K562 (cell line): ENCODE measurements around the gene GP2. TPM values are rescaled to one million over a fixed set of nuclear protein-coding genes. Genes with fewer than 3 reads are reported as not detected.

ENCODE experiments used
- ATAC-seq: fragments of 200-7000 bp; cut with Tn5 transposase; 3 replicates; pipeline ENCODE4 v1.9.1; 2020; ENCODE audit warnings: moderate library complexity
- BruUV-seq: library from RNA; stranded (reverse); fragments of 400-500 nt; replicated peaks from 2 replicates; lab custom pipeline; 2021; lab: Mats Ljungman, UMichigan
- CTCF ChIA-PET: fragments of 300-600 bp; formaldehyde crosslinking; extraction: SDS; loops from one replicate; lab custom pipeline; 2021; ENCODE audit warnings: low intra/inter-chr PET ratio; lab: Yijun Ruan, JAX
- POLR2A ChIA-PET: fragments of 300-600, 350-650 bp; sonication (Branson Sonifier 250); formaldehyde crosslinking; extraction: SDS; loops from one replicate; lab custom pipeline; 2021; ENCODE audit warnings: antibody characterized with exemption, inconsistent platforms; lab: Yijun Ruan, JAX
- DNase-seq, 4 experiments: peaks; one replicate each; pipeline versions ENCODE4 v3.0.0 to v3.0.0-alpha.2; 2011 to 2018; ENCODE audit warnings: low spot score in 3 of 4, mixed read lengths in 3 of 4; ENCODE audit errors: extremely low read depth in 1 of 4
- FAIRE-seq: peaks from 2 replicates; lab custom pipeline; 2011; peaks lifted over from hg19 to GRCh38; lab: Jason Lieb, UNC
- H2AFZ ChIP-seq: 2 replicates; pipeline ENCODE4 v1.6.0; 2011; ENCODE audit warnings: low read depth, low read length, control low read depth, inconsistent platforms
- H3K27ac ChIP-seq: fragments of 200-600 bp; 3 replicates; pipeline ENCODE4 v1.8.0; 2011; ENCODE audit warnings: low read depth, mild to moderate bottlenecking, control low read depth, inconsistent platforms, low read length, moderate library complexity, mixed read lengths; ENCODE audit errors: extremely low read depth
- H3K27me3 ChIP-seq, 2 experiments: fragments of 300-600 bp in 1 of 2; 2 replicates in 1 of 2; 3 replicates in 1 of 2; pipeline versions ENCODE4 v1.6.0 to v1.8.0; 2011; ENCODE audit warnings: inconsistent platforms in 2 of 2, low read length in 2 of 2, mild to moderate bottlenecking in 1 of 2, mixed read lengths in 1 of 2, moderate library complexity in 1 of 2; ENCODE audit not compliant: control insufficient read depth in 2 of 2, insufficient read depth in 2 of 2
- H3K36me3 ChIP-seq: fragments of 300-600 bp; 3 replicates; pipeline ENCODE4 v1.8.0; 2011; ENCODE audit warnings: mild to moderate bottlenecking, low read length, inconsistent platforms; ENCODE audit not compliant: control insufficient read depth, insufficient read depth
- H3K4me1 ChIP-seq, 2 experiments: fragments of 200-600 bp in 1 of 2; replicated peaks in 1 of 2; 2 replicates in 1 of 2; 3 replicates in 1 of 2; pipeline versions ENCODE4 v1.5.1 to v1.8.0; 2011; ENCODE audit warnings: inconsistent platforms in 2 of 2, low read length in 2 of 2, mild to moderate bottlenecking in 1 of 2, mixed read lengths in 1 of 2, moderate library complexity in 1 of 2; ENCODE audit not compliant: control insufficient read depth in 2 of 2, insufficient read depth in 2 of 2
- H3K4me2 ChIP-seq: 2 replicates; pipeline ENCODE4 v1.6.1; 2011; ENCODE audit warnings: low read length, control low read depth, inconsistent platforms, mixed read lengths; ENCODE audit not compliant: insufficient read depth
- H3K4me3 ChIP-seq: fragments of 200-600 bp; sonication (generic), shearing (Covaris generic); 2 replicates; pipeline ENCODE4 v1.5.1; 2016; ENCODE audit warnings: control low read depth, inconsistent platforms
- H3K79me2 ChIP-seq: fragments of 200-600 bp; 3 replicates; pipeline ENCODE4 v1.8.0; 2011; ENCODE audit warnings: low read length, inconsistent platforms; ENCODE audit not compliant: control insufficient read depth, insufficient read depth
- H3K9ac ChIP-seq, 2 experiments: 2 replicates each; pipeline versions ENCODE4 v1.6.0 to v1.6.1; 2011; ENCODE audit warnings: low read depth in 2 of 2, low read length in 2 of 2, control low read depth in 1 of 2, inconsistent platforms in 1 of 2, mild to moderate bottlenecking in 1 of 2, mixed read lengths in 1 of 2; ENCODE audit not compliant: insufficient read depth in 1 of 2
- H3K9me1 ChIP-seq: one replicate; pipeline ENCODE4 v1.6.0; 2011; ENCODE audit warnings: inconsistent platforms, mild to moderate bottlenecking, low read length, moderate library complexity; ENCODE audit not compliant: control insufficient read depth, insufficient read depth
- H3K9me3 ChIP-seq: replicated peaks from 2 replicates; pipeline ENCODE4 v1.5.1; 2011; ENCODE audit warnings: low read depth, low read length, inconsistent platforms; ENCODE audit not compliant: control insufficient read depth, insufficient read depth
- H4K20me1 ChIP-seq: replicated peaks from 2 replicates; pipeline ENCODE4 v1.6.1; 2011; ENCODE audit warnings: low read length, inconsistent platforms, mixed read lengths; ENCODE audit not compliant: control insufficient read depth, insufficient read depth
- ESRRB ChIP-seq: fragments of 250-450 bp; sonication (Bioruptor Pico); IDR thresholded peaks from 2 replicates; pipeline ENCODE4 v1.5.0; 2020; ENCODE audit warnings: mild to moderate bottlenecking, moderate library complexity, borderline replicate concordance
- ETV5 ChIP-seq: sonication (generic); formaldehyde crosslinking; IDR thresholded peaks from 2 replicates; pipeline ENCODE4 v1.4.0; 2020; ENCODE audit warnings: low read depth, mild to moderate bottlenecking, missing genetic modification reagents
- HDAC2 ChIP-seq: fragments of 450-650 bp; IDR thresholded peaks from 2 replicates; pipeline ENCODE4 v1.6.1; 2016; ENCODE audit warnings: mild to moderate bottlenecking
- HMGN3 ChIP-seq: IDR thresholded peaks from 2 replicates; pipeline ENCODE4 v1.6.1; 2011; ENCODE audit warnings: borderline replicate concordance, low read depth, mild to moderate bottlenecking, mixed read lengths, low read length; ENCODE audit not compliant: insufficient read length; ENCODE audit errors: extremely low read depth
- KLF1 ChIP-seq: fragments of 450-650 bp; IDR thresholded peaks from 2 replicates; pipeline ENCODE4 v1.6.1; 2016; ENCODE audit warnings: missing genetic modification characterization, missing compliant biosample characterization
- KLF16 ChIP-seq: IDR thresholded peaks from 2 replicates; pipeline ENCODE4 v1.6.1; 2016; ENCODE audit warnings: antibody characterized with exemption
- MCM2 ChIP-seq: fragments of 450-650 bp; IDR thresholded peaks from 2 replicates; pipeline ENCODE4 v1.6.1; 2017; ENCODE audit warnings: low read depth, mild to moderate bottlenecking
- MXI1 ChIP-seq: IDR thresholded peaks from 2 replicates; pipeline ENCODE4 v1.6.1; 2011; ENCODE audit warnings: low read depth, mild to moderate bottlenecking, improper control_type of control experiment, low read length
- PTRF ChIP-seq: fragments of 450-650 bp; IDR thresholded peaks from 2 replicates; pipeline ENCODE4 v1.6.1; 2016; ENCODE audit warnings: mild to moderate bottlenecking, missing genetic modification characterization, missing compliant biosample characterization
- RBBP5 ChIP-seq: fragments of 200-600 bp; sonication (generic); IDR thresholded peaks from 2 replicates; pipeline ENCODE4 v1.6.1; 2012; ENCODE audit warnings: borderline replicate concordance, mild to moderate bottlenecking, low read length, control low read depth, inconsistent platforms; ENCODE audit not compliant: insufficient read depth, poor library complexity, severe bottlenecking
- RBM25 ChIP-seq: fragments of 200-400 bp; formaldehyde crosslinking; IDR thresholded peaks from 2 replicates; pipeline ENCODE4 v1.6.1; 2018; ENCODE audit warnings: low read length, low read depth, moderate library complexity; ENCODE audit not compliant: severe bottlenecking
- SIN3B ChIP-seq: fragments of 450-650 bp; IDR thresholded peaks from 2 replicates; pipeline ENCODE4 v1.6.1; 2017; ENCODE audit warnings: low read depth, mild to moderate bottlenecking, moderate library complexity
- SMARCA4 ChIP-seq: fragments of 450-650 bp; IDR thresholded peaks from 2 replicates; pipeline ENCODE4 v1.6.1; 2016
- SRSF7 ChIP-seq: fragments of 200-400 bp; formaldehyde crosslinking; optimal IDR thresholded peaks from 2 replicates; pipeline ENCODE3; 2017; ENCODE audit warnings: mild to moderate bottlenecking, low read depth, low read length
- TRIM24 ChIP-seq, 2 experiments: fragments of 450-650 bp; IDR thresholded peaks; 2 replicates each; pipeline ENCODE4 v1.6.1; 2016
- WGBS: fragments of 100-300 bp; shearing (Covaris generic); methylation state at CpG from one replicate; pipeline ENCODE4 v1.1.6; 2016; ENCODE audit warnings: low coverage, mixed read lengths; ENCODE audit not compliant: insufficient coverage; ENCODE audit errors: missing lambda C conversion rate; 5-methylcytosine and 5-hydroxymethylcytosine counted together
- in situ Hi-C: fragments of 300-500 bp; cut with MboI; formaldehyde crosslinking; loops from 4 replicates; pipeline ENCODE4 v1.15.0; 2018; ENCODE audit warnings: inconsistent platforms, mixed read lengths
- intact Hi-C: fragments of 100-400 bp; cut with micrococcal nuclease; formaldehyde crosslinking; loops from 2 replicates; pipeline ENCODE4 v1.14.2; 2022
- polyA plus RNA-seq, 8 experiments: library from polyadenylated mRNA; depleted of rRNA in 4 of 8; stranded (reverse) in 5 of 8; unstranded in 3 of 8; fragments of >200 nt; fragmentation: Nextera tagmentation in 2 of 8; fragmentation: Illumina TruSeq in 1 of 8; extraction: Ambion mirVana in 2 of 8; extraction: Trizol in 1 of 8; gene quantifications; 2 replicates each; pipeline versions ENCODE4 v1.2.1 to v1.2.3, GENCODE V29; 2011 to 2014; ENCODE audit warnings: inconsistent platforms in 1 of 8, missing spikeins in 1 of 8
- total RNA-seq, 7 experiments: library from RNA; depleted of rRNA in 6 of 7; stranded (reverse); fragments of >200 nt in 6 of 7; fragmentation: Illumina TruSeq in 2 of 7; extraction: Trizol in 2 of 7; gene quantifications; 2 replicates each; pipeline versions ENCODE4 v1.2.1 to v1.2.3, GENCODE V29; 2011 to 2021; ENCODE audit warnings: low replicate concordance in 1 of 7
- TF ChIP-seq, protein P1 (sequence below): fragments of 250-450 bp; sonication (Bioruptor Pico); IDR thresholded peaks from 2 replicates; pipeline ENCODE4 v1.5.0; 2021; ENCODE audit warnings: mild to moderate bottlenecking, moderate library complexity

The GP2 gene
- total and polyA plus RNA-seq, 9 of the 15 experiments (the other 6 are each of a cell fraction or from before 2014, with no cell fraction given), result 5.9 TPM; not detected in 8

DNA sequence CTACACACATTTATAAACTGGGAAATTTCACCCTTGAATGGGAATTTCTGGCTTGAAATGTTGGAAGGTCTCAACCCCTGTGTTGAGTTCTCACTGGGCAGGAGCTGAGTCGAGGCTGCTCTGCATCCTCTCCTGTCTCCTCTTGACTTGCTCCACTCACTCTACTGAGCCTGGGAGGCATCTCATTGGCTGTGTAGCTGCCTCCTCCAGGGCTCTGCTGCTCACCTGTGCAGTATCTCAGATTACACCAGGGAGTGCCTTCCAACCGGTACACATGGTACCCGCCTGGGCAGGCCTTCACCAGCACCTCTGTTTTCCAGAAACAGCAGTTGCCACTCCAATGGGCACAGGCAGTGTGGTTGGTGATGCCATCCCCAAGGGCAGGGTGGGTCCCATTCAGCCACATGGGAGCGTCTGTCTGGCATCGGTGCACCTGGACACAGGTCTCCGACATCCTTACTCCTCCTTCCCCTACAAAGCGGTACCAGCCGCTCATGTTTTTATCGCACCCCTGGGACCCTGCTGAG is 3.7 kb downstream of the GP2 start (continued):
- TF ChIP-seq HMGN3 (no peak), RBM25 (no peak), ESRRB (CRISPR knock-in tag) (no peak)

DNA sequence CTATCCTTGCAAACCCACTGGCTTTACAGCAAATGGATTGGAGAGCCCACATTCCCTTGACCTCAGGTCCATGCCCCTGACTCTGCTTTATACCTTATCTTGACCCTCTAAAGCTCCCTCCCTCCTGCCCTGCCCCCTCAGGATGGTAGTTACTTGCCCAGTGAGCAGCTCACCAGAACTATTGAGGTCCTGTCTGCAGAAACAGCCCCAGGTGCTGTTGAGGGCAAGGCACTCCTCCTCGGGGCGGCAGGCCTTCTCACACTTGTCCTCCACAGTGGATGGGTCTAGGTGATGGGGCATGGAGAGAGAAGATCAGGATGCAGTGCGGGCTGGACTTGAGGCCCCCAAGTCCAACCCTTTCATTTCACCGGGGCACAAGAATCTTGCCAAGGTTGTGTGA is 4.6 kb downstream of the GP2 start:
- intact Hi-C loops (no loop called here), in situ Hi-C loops (no loop called here)
- H3K9me3 ChIP-seq, result no peaks in the 10 kb centered on the region
- FAIRE-seq (no peak), ATAC-seq (no peak), DNase-seq (no peak)
- CTCF ChIA-PET, result no interaction called here
- no peaks in the 10 kb centered on the region for H3K36me3 ChIP-seq
- POLR2A ChIA-PET, result interaction anchor here (0.8 kb wide), 1 partner anchor 72 kb away, joined by 3 read pairs; no protein-coding TSS in a partner anchor
- no peaks in the 10 kb centered on the region for H3K9me1 ChIP-seq
- H3K9ac ChIP-seq, result no peak overlapping the region
- peaks cover 0 to 12% of the 10 kb centered on the region in 2 experiments; a peak in 2 of 5 replicates for H3K27me3 ChIP-seq
- H3K4me1 ChIP-seq, result no peaks in the 10 kb centered on the region
- H3K4me3 ChIP-seq, result no peak overlapping the region
- 0% methylated on average over 4 of the region's 4 CpGs for WGBS
- no peak overlapping the region for H2AFZ ChIP-seq
- no peaks in the 10 kb centered on the region for H3K79me2 ChIP-seq
- no peak overlapping the region for H3K27ac ChIP-seq
- BruUV-seq, result no TSS peak
- H4K20me1 ChIP-seq, result no peaks in the 10 kb centered on the region
- no peak overlapping the region for H3K4me2 ChIP-seq
- TF ChIP-seq PTRF (tag) (no peak), KLF16 (no peak), ETV5 (CRISPR knock-in tag) (no peak), MXI1 (no peak), RBBP5 (no peak), HDAC2 (no peak), SMARCA4 (no peak), SRSF7 (no peak), MCM2 (no peak), KLF1 (tag) (no peak), SIN3B (no peak), TRIM24 (IDR thresholded peaks at IDR 0.05) (no peak)
- TF ChIP-seq, protein P1, sequence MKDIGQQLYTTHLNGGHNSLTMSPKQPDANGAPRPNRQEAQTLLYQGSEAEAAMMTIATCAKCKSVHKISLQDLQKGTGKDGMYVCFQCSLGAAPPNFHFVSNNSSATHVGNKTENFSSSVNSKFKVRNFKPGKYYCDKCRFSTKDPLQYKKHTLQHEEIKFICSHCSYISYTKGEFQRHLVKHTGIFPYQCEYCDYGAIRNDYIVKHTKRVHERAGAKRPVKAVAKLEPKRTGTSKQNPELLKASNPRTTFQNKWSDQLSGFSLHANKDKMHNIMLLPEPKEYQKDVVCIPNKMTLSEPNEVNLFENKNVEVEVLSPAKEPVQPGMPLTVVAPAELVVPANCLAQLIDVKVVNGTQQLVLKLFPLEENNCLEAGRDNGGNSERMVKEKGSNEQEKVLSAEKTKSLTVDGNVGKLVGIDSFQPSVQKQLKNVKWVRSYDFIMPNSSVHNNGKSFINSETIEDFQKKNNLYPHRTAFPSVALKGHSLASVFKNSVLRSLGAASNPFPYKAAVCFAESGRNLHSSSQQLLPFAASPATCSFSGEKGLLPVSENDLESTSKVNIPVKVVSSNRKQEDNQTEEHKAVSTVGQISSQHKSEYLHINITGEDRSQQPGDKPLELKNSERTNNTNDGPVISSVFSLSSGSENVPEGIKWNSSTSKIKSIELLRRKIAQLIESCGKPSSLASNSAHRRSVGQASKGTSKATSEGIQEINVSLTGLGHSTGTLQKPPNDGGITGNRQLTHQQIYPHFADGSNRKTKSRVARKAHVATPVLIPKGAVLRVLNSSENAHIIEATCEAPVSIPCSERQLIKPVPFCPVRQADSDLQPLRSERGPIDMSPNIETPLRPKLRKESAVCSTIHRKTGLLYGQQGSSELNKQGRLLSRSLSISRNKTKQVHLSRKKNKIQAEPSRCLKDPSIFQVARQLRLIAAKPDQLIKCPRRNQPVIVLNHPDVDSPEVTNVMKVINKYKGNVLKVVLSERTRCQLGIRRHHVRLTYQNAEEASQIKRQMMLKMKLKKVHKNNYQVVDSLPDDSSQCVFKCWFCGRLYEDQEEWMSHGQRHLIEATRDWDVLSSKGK (CRISPR knock-in tag), result no peak
